GM21515 (cell line): ENCODE results near the gene GLTP.

Source experiments
- ATAC-seq: cut with Tn5 transposase; IDR thresholded peaks from one replicate; pipeline ENCODE4 v1.9.1; 2021; ENCODE audit not compliant: unreplicated experiment

Gene GLTP

GRCh38 chr12:109844983-109845823 lies 35.1 kb downstream of the GLTP start:
- ATAC-seq: peak; percentile 85

DNA sequence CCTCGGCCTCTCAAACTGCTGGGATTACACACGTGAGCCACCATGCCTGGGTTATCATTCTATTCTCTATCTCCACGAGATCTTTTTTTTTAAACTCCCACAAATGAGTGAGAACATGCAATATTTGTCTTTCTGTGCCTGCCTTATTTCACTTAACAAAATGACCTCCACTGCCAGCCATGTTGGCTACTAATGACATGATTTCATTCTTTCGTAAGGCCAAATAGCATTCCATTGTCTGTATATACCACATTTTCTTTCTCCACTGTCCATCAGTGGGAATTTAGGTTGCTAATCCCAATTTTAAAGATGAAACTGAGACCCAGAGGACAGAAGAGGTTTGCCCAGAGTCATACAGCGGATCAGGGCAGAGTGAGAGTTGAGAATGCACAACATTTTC lies 36.2 kb downstream of the GLTP start:
- no peak for ATAC-seq

DNA sequence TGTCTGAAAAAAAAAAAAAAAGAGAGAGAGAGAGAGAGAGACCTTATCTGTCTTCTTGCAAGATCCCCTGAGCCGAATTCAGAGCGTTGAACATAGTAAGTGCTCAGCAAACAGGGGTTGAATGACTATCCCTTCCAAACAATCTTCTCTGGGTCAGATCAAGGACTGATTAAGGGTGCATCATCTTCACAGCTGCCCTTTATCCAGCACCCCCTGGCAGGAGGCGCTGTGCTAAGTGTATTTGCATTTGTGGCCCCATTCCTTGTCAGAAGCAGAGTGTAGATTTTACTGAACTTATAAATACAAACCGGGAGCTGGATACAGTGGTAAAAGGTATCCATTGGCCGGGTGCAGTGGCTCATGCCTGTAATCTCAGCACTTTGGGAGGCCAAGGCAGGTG lies 38.3 kb downstream of the GLTP start:
- ATAC-seq: no peak

GRCh38 chr12:109841356-109841755 lies 39.0 kb downstream of the GLTP start:
- no peak for ATAC-seq

DNA sequence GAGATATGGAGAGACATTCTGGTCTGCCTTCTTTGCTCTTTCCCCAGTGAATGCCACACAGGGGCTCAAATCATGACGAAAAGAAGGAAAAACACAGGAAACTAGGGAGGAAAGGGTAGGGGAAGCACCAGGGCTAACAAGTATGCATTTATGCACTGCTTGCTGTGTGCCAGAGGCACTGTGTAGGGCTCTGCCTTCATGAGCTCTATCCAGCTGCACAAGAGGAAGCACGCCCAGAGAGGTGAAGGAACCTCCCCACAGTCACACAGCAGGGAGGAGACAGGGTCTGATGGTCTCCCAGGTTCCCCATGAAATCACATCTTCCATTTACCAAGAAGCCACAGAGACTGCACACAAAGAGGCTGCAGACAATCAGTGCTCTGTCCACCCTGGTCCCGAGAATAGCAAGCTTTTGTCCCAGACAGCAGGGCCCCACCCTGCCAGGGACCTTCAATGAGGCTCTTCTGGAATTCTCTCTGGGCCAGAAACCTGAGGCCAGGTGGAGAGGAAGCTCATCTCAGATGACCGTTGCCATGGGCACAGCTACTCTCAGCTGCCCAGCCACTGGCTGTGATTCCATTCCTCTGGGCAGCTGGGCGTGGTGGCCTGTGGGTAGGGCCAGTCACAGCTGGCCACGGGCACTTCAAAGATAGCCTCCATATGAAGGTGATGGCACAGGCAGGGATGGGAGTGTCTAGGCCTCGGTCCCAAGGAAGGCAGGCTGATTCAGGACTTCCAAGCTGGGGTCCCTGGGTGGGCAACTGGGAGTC lies 39.9 kb downstream of the GLTP start:
- no peak for ATAC-seq

- no peak for ATAC-seq
These were observed 40.9 kb downstream of the GLTP start for GRCh38 chr12:109839444-109839843.

DNA sequence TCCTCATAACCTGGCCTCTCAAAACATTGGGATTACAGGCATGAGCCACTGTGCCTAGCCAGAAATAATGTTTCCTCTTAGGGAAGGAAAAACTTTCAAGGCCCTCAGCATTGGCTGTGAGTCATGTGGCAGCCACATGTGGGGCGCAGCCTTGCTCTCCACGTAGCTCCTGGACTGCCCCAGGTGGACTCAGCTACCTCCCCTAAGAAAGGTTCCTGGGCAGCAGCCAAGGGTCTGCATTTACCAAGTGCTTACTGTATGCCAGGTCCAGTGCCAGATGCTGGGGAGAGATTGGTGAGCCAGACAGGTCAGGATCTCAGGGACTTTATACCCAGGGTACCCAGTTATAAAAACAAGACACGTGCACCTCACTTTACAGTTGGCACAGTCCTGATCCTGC lies 43.4 kb downstream of the GLTP start:
- no peak for ATAC-seq

DNA sequence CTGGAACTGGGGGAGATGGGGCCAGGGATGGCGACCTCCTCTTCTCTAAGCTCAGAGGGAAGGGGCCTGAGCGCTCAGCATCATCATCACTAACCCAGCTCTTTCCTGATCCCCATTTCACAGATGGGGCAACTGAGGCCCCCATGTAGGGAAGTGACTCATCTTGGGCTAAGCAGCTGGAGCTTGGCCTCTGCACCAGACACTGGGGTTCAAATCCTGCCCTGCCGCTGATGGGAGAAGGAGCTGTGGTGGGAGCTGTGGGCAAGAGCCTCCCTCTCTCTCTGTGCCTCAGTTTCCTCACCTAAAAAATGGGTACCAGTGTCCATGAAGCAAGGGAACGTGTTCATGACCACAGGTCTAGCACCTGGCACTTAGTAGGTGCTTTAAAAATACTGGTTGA lies 44.5 kb downstream of the GLTP start:
- ATAC-seq: no peak

GRCh38 chr12:109833307-109834189 lies 46.8 kb downstream of the GLTP start, which contains the start of gene TRPV4:
TRPV4 (minus strand) TSS chr12:109833398; CDS start chr12:109814796, 18,602 bp downstream.
- ATAC-seq: no peak

DNA sequence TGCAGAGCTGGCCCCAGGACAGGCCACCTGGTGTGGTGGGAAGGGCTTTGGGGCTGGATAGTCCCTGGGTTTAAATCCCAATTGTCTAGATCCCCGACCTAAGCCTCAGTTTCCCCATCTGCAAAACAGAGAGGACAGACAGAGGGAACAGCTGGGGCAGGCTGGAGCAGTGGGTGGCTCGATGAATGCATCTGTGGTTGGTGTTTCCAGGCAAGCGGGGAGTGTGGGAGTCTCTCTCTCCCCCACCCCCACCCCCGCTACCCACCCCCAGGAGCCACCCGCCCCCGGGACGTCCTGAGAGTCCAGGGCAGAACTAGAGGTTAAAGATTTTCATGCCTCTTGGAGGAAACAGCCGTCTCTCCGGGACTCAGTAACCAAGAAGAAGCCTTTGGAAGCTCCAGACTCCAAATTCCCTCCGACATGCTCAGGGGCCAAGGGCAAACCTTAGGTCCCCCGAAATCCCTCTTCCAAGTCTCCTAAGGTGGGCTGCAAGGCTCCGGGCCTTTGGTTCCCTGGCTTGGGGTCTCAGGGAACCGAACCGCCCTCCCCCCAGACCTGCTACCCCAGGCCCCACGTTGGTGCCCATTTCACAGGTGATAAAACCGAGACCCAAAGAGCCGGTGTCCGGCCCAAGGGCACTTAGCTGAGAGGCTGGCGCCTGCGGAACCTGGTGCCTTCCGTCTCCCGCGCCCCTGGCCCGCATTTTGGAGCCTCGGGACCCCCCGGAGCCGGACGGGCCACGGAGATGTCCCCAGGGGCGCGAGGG lies 47.6 kb downstream of the GLTP start:
- no peak for ATAC-seq

- ATAC-seq: no peak
These were observed 48.4 kb downstream of the GLTP start for GRCh38 chr12:109831929-109832328.

DNA sequence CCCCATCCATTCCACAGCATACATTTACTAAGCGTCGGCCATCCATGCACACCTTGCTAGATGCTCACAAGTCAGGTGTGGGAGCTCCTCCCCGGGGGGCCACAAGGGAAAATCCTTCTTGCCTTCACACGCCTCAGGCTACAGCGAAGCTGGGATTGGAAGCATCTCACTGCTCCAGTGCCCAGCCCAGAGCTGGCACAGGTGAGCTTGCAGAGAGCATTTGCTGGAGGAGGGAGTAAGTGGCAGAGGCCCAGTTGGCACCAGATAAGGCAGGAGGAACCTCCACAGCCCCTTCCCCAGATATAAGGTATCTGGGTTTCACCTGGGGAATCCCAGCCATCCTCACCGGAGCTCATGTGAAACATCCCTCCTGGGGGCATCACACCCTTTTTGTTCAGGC lies 49.0 kb downstream of the GLTP start:
- ATAC-seq: no peak

DNA sequence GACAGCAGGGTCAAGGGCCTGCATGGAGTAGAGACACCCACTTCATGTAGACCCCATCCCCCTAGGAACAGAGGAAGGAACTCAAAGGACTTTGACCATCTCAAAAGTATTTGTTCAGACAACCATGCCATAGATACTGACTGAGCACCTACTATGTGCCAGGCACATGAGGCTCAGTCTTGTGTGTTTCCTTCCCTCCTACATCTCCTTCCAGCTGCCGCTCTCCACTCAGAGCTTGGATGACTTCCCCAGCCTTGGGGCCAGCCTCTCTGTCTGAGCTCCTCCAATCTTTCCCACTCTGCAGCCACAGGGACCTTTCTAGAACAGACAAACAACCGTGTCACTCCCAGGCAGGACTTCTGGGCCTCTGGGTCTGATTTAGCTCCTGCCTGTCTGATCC lies 49.6 kb downstream of the GLTP start:
- ATAC-seq: no peak

DNA sequence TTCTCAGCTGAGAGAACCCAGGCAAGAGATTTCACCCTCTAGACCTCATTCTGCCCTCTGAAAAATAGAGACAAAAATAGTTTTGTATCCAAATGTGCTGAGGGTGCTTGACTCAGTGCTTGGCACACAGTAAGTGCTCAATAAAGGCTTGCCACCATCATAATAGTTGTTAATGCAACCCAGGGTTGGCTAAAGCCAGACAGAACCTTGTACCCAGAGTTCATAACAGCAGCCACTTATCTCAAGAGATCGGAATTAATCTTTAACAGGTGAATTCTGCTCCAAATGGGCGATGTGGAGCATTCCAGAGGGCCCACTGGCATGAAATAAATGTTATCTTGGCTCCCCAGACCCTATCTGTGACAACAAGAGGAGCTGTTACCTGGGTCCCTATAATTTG lies 50.1 kb downstream of the GLTP start:
- no peak for ATAC-seq

DNA sequence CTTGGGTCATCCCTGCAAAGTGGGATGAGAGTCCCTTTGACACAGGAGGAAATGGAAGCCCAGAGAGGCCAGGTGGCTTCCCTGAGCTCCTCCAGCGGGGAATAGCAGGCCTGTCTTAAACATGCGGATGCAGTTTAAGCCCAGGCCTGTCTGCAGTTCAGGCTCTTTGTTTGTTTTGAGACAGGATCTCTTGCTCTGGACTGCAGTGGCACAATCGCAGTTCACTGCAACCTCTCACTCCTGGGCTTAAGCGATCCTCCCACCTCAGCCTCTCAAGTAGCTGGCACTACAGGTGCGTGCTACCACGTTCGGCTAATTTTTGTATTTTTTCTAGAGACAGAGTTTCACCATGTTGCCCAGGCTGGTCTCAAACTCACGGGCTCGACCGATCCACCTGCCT lies 50.7 kb downstream of the GLTP start:
- no peak for ATAC-seq

- ATAC-seq: no peak
These were observed 51.4 kb downstream of the GLTP start for GRCh38 chr12:109828754-109829511.

DNA sequence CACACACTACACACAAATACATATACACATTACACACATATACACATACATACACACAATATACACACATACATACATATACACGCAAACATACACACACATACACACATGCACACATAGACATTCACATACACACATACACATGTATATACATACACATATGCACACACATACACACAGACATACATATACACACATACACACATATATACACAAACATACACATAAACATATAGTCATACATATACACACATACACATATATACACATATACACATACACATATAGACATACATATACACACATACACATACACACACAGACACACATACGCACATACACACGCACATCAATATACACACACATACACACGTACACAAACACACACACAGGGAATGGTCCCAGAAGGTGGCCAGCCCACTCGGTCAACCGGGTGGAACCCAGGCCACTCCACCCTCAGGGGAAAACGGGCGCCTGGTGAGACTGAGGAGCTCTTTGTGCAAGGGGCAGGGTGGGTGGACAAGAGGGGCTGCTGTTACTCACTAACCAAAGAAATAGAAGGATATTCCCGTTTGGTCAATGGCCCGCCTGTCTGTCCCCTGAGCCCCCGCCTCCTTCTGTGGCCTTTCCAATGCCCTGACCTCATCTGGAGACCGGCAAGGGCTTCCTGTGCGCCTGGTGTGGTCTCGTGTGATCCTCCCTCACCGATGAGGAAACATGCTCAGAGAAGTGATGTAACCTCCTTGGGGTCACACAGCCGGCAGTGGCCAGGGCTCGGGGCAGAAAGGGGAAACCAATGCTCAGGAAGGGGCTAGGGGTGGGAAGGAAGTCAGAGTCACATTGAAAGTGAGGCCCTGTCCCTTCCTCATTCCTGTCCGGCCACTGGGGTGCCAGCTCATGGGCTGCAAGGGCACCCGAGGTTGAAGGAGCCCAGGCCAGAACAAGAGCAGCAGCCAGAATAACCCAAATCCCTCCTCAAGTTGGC lies 52.5 kb downstream of the GLTP start:
- ATAC-seq: no peak

- no peak for ATAC-seq
These were observed 53.3 kb downstream of the GLTP start for GRCh38 chr12:109827080-109827479.

- no peak for ATAC-seq
These were observed 55.6 kb downstream of the GLTP start for GRCh38 chr12:109824731-109825130.
